Neural cell (in vitro differentiated cells): Measurements from ENCODE around the gene TADA2A. TPM values are rescaled to one million over a fixed set of nuclear protein-coding genes. Genes with fewer than 3 reads are reported as not detected.

ENCODE experiments used
- H2AFZ ChIP-seq: fragments of 200-600, 300-800 bp; sonication (generic), shearing (Covaris generic); 2 replicates; pipeline ENCODE4 v1.6.0; 2014; ENCODE audit warnings: low read depth, mild to moderate bottlenecking, antibody characterized with exemption, low read length, moderate library complexity
- H3F3A ChIP-seq: fragments of 200-600 bp; shearing (Covaris generic); 2 replicates; pipeline ENCODE4 v1.6.1; 2016; ENCODE audit warnings: mild to moderate bottlenecking, moderate library complexity, mixed read lengths, antibody characterized with exemption, low read length; ENCODE audit not compliant: insufficient read depth, poor library complexity, severe bottlenecking
- H3K27ac ChIP-seq: fragments of 200-600, 300-800 bp; sonication (generic), shearing (Covaris generic); 2 replicates; pipeline ENCODE4 v1.5.1; 2014; ENCODE audit warnings: mild to moderate bottlenecking, low read length, moderate library complexity
- H3K27me3 ChIP-seq: fragments of 300-800, 200-600 bp; sonication (generic), shearing (Covaris generic); 2 replicates; pipeline ENCODE4 v1.6.0; 2014; ENCODE audit warnings: mild to moderate bottlenecking, low read depth, low read length, moderate library complexity; ENCODE audit not compliant: insufficient read depth
- H3K36me3 ChIP-seq: fragments of 300-800, 200-600 bp; sonication (generic), shearing (Covaris generic); 2 replicates; pipeline ENCODE4 v1.5.1; 2014; ENCODE audit warnings: mild to moderate bottlenecking, antibody characterized with exemption, low read length, moderate library complexity; ENCODE audit not compliant: insufficient read depth
- H3K4me2 ChIP-seq: fragments of 300-800, 200-600 bp; sonication (generic), shearing (Covaris generic); 2 replicates; pipeline ENCODE4 v1.6.0; 2014; ENCODE audit warnings: mild to moderate bottlenecking, low read length
- H3K4me3 ChIP-seq: fragments of 300-800, 200-600 bp; sonication (generic), shearing (Covaris generic); 2 replicates; pipeline ENCODE4 v1.5.1; 2014; ENCODE audit warnings: mild to moderate bottlenecking, low read length, moderate library complexity
- H3K79me2 ChIP-seq: fragments of 200-600 bp; shearing (Covaris generic); replicated peaks from 2 replicates; pipeline ENCODE4 v1.6.0; 2014; ENCODE audit warnings: mild to moderate bottlenecking, low read length, moderate library complexity; ENCODE audit not compliant: insufficient read depth
- H3K9ac ChIP-seq: fragments of 300-800, 200-600 bp; sonication (generic), shearing (Covaris generic); 2 replicates; pipeline ENCODE4 v1.6.1; 2016; ENCODE audit warnings: mild to moderate bottlenecking, low read length, mixed read lengths
- H3K9me2 ChIP-seq: fragments of 200-600 bp; shearing (Covaris generic); 2 replicates; pipeline ENCODE4 v1.6.1; 2016; ENCODE audit warnings: mild to moderate bottlenecking, low read length, mixed read lengths; ENCODE audit not compliant: insufficient read depth
- H3K9me3 ChIP-seq: fragments of 200-600, 300-800 bp; sonication (generic), shearing (Covaris generic); 2 replicates; pipeline ENCODE4 v1.6.1; 2016; ENCODE audit warnings: mild to moderate bottlenecking, mixed run types, low read length, moderate library complexity, mixed read lengths
- H4K20me1 ChIP-seq: fragments of 200-600 bp; shearing (Covaris generic); 2 replicates; pipeline ENCODE4 v1.6.1; 2016; ENCODE audit warnings: mild to moderate bottlenecking, mixed run types; ENCODE audit not compliant: insufficient read depth
- CTCF ChIP-seq: fragments of 450-650 bp; IDR thresholded peaks from 2 replicates; pipeline ENCODE4 v1.5.1; 2014; ENCODE audit warnings: antibody characterized with exemption, mild to moderate bottlenecking, moderate library complexity; ENCODE audit not compliant: poor library complexity, severe bottlenecking
- EP300 ChIP-seq: fragments of 450-650 bp; conservative IDR thresholded peaks from 2 replicates; pipeline ENCODE4 v1.6.1; 2014; ENCODE audit warnings: antibody characterized with exemption, mild to moderate bottlenecking, moderate library complexity; ENCODE audit not compliant: poor library complexity, severe bottlenecking
- EZH2 ChIP-seq: fragments of 200-600, 300-800 bp; shearing (Covaris generic), sonication (generic); IDR thresholded peaks from 2 replicates; pipeline ENCODE4 v1.6.1; 2014; ENCODE audit warnings: antibody characterized with exemption, low read length, borderline replicate concordance, mild to moderate bottlenecking; ENCODE audit not compliant: insufficient read depth, poor library complexity, severe bottlenecking
- MXI1 ChIP-seq: fragments of 450-650 bp; conservative IDR thresholded peaks from 2 replicates; pipeline ENCODE4 v1.6.1; 2014; ENCODE audit warnings: antibody characterized with exemption, mild to moderate bottlenecking; ENCODE audit not compliant: poor library complexity, severe bottlenecking
- POLR2AphosphoS5 ChIP-seq: IDR thresholded peaks from 2 replicates; pipeline ENCODE4 v1.6.1; 2012
- RAD21 ChIP-seq: fragments of 450-650 bp; conservative IDR thresholded peaks from 2 replicates; pipeline ENCODE4 v1.6.1; 2014; ENCODE audit warnings: antibody characterized with exemption, mild to moderate bottlenecking, moderate library complexity
- REST ChIP-seq: IDR thresholded peaks from 2 replicates; pipeline ENCODE4 v1.6.1; 2012; ENCODE audit warnings: borderline replicate concordance
- SMC3 ChIP-seq: fragments of 450-650 bp; conservative IDR thresholded peaks from 2 replicates; pipeline ENCODE4 v1.6.1; 2014; ENCODE audit warnings: antibody characterized with exemption, mild to moderate bottlenecking, moderate library complexity; ENCODE audit not compliant: poor library complexity
- TAF1 ChIP-seq: IDR thresholded peaks from 2 replicates; pipeline ENCODE4 v1.6.1; 2012; ENCODE audit warnings: low read depth
- polyA plus RNA-seq: library from polyadenylated mRNA; depleted of rRNA; stranded (reverse); fragments of >200 nt; gene quantifications from 2 replicates; pipeline ENCODE4 v1.2.3, GENCODE V29; 2014

TADA2A gene
- polyA plus RNA-seq, 1 donor from 2014 or later = 23.5 TPM

GRCh38 chr17:37358830-37359681 is 47.6 kb upstream of the TADA2A start:
- Histone ChIP-seq H3K79me2 (peaks cover 18% of the 10 kb centered on the region), H3F3A (no peaks in the 10 kb centered on the region), H3K9ac (peak overlapping the region; percentile 83), H3K4me2 (peak overlapping the region; percentile 76), H3K9me3 (no peaks in the 10 kb centered on the region), H3K36me3 (no peaks in the 10 kb centered on the region), H3K27ac (peak overlapping the region; percentile 82), H2AFZ (peak overlapping the region; percentile 80), H3K4me3 (peak overlapping the region; percentile 100), H4K20me1 (no peaks in the 10 kb centered on the region), H3K27me3 (no peaks in the 10 kb centered on the region), H3K9me2 (no peaks in the 10 kb centered on the region)
- peak; percentile 5 for TF ChIP-seq REST
- no peak for TF ChIP-seq TAF1
- peak; percentile 51 for TF ChIP-seq CTCF
- no peak for TF ChIP-seq POLR2AphosphoS5
- TF ChIP-seq RAD21 = no peak
- TF ChIP-seq EZH2 = no peak
- TF ChIP-seq MXI1 = peak; percentile 93
- TF ChIP-seq SMC3 = no peak
- no peak for TF ChIP-seq EP300

DNA sequence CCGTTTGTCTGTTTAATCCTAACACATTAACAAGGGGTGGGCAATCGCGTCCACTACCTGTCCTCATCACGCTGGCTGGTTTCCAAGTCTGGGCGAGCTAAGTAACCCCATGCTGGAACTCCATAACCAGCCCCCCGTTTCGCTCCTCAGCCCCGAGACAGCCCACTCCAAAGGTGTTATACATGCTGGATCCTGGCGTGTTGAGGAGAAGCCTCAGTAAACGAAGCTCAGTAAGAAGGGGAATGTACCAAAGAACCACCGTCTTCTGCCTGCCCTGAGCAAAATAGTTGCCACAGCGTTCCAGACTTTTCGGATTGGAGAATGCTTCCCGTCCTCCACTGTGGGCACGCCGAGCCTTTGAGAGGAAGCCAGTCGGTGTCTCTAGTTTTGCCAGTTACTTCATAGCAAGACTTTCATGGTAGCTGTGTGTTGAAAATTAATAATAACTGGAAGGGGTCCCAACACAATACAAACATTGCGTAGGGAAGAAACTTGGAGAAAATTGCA is 47.0 kb upstream of the TADA2A start:
- H3K27me3 ChIP-seq = no peaks in the 10 kb centered on the region
- peaks cover 11% of the 10 kb centered on the region for H3K79me2 ChIP-seq
- H3K27ac ChIP-seq = peak overlapping the region; percentile 63
- peak overlapping the region; percentile 51 for H2AFZ ChIP-seq
- H3F3A ChIP-seq = no peaks in the 10 kb centered on the region
- H3K36me3 ChIP-seq = no peaks in the 10 kb centered on the region
- H4K20me1 ChIP-seq = no peaks in the 10 kb centered on the region
- H3K9me2 ChIP-seq = no peaks in the 10 kb centered on the region
- H3K4me2 ChIP-seq = peak overlapping the region; percentile 44
- H3K4me3 ChIP-seq = peak overlapping the region; percentile 100
- no peaks in the 10 kb centered on the region for H3K9me3 ChIP-seq
- TF ChIP-seq RAD21 = no peak
- TF ChIP-seq EP300 = no peak
- peak overlapping the region; percentile 83 for H3K9ac ChIP-seq
